ENCODE results near the gene PDE4D. TPM values are rescaled to one million over a fixed set of nuclear protein-coding genes. Genes with fewer than 3 reads are reported as not detected.

The PDE4D gene
- total and polyA plus RNA-seq, 2 of the 4 experiments (the other 2 are of a cell fraction): 1.4 to 7.9 TPM

DNA sequence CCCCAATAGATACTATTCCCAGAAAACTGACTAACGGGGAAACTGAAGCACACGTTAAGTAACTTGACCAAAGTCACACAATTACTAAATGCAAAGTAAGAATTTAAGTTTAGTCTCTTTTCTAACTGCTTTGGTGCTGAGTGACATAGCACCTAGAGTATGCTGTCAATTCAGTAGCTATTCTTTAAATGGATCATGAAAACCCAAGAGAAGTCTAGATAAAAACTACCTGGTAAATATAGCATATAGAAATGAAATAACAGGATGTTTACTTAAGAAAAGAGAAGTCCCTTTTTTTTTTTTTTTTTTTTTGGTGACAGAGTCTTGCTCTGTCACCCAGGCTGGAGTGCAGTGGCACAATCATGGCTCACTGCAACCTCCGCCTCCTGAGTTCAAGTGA lies 129.2 kb downstream of the PDE4D start:
- H3K23ac ChIP-seq (ENCODE audit: low read depth, low read length): no peak overlapping the region
- no peak overlapping the region for H3K9ac ChIP-seq (ENCODE audit: low read depth, low read length)
- no peak overlapping the region for H2BK15ac ChIP-seq (ENCODE audit: low read depth, low read length)
- in situ Hi-C loops (cut with MboI; ENCODE audit: low sequenced_read_pairs): no loop called here
- H4K20me1 ChIP-seq (ENCODE audit: insufficient read depth, low read length): no peaks in the 10 kb centered on the region
- H3K4me1 ChIP-seq (ENCODE audit: control insufficient read depth, insufficient read depth, low read length): no peaks in the 10 kb centered on the region
- H3K4me3 ChIP-seq (ENCODE audit: insufficient read depth, low read depth, low read length): no peak overlapping the region
- H2AK9ac ChIP-seq (replicated peaks; ENCODE audit: low read depth, low read length, poor library complexity): no peak overlapping the region
- DNase-seq (no peak), ATAC-seq (ENCODE audit: low read depth) (no peak)
- no peak overlapping the region for H3K18ac ChIP-seq (ENCODE audit: low read depth, low read length)
- no peak overlapping the region for H2BK20ac ChIP-seq (ENCODE audit: low read depth, low read length)
- H3K56ac ChIP-seq (ENCODE audit: extremely low read depth, insufficient read depth, low read length): no peak overlapping the region
- H4K8ac ChIP-seq (ENCODE audit: low read depth in 2 of 2, low read length in 2 of 2): no peak overlapping the region
- H3K14ac ChIP-seq (replicated peaks; ENCODE audit: low read depth, low read length): no peak overlapping the region
- intact Hi-C loops (cut with micrococcal nuclease): no loop called here
- H3K36me3 ChIP-seq (ENCODE audit: control insufficient read depth, insufficient read depth, low read length): no peaks in the 10 kb centered on the region
- no peak overlapping the region for H2BK120ac ChIP-seq (ENCODE audit: low read depth, low read length)
- BruUV-seq (replicated peaks): no TSS peak
- no peak overlapping the region for H3K27ac ChIP-seq (ENCODE audit: insufficient read depth, low read length)
- H3K27me3 ChIP-seq (ENCODE audit: control insufficient read depth, insufficient read depth, low read length): peaks cover 21% of the 10 kb centered on the region
- no peak overlapping the region for H3K4me2 ChIP-seq (ENCODE audit: low read depth, low read length)
- H3K79me1 ChIP-seq (ENCODE audit: low read depth in 1 of 2, low read length in 2 of 2): no peaks in the 10 kb centered on the region
- H3K9me1 ChIP-seq (ENCODE audit: insufficient read depth, low read length): no peaks in the 10 kb centered on the region
- H2AFZ ChIP-seq (replicated peaks; ENCODE audit: low read length, poor library complexity): no peak overlapping the region
- no CpG with 5 or more reads among the region's 3 CpGs for WGBS, 2 experiments (ENCODE audit: extremely low coverage in 2 of 2, insufficient read length in 1 of 2)
- POLR2A ChIA-PET (ENCODE audit: unreplicated experiment): no interaction called here
- dilution Hi-C loops (cut with HindIII; ENCODE audit: low sequenced_read_pairs, unreplicated experiment): no loop called here
- no peak overlapping the region for H4K5ac ChIP-seq (ENCODE audit: low read depth, low read length)
- H2AK5ac ChIP-seq (ENCODE audit: low read depth, low read length): no peak overlapping the region
- no peak overlapping the region for H2BK5ac ChIP-seq (ENCODE audit: low read depth, low read length, poor library complexity, severe bottlenecking)
- no peaks in the 10 kb centered on the region for H3K9me3 ChIP-seq (ENCODE audit: control insufficient read depth, insufficient read depth, low read length)
- H3K4ac ChIP-seq (ENCODE audit: low read depth, low read length): no peak overlapping the region
- CTCF ChIA-PET: no interaction called here
- TF ChIP-seq POLR2A (IDR thresholded peaks at IDR 0.05; ENCODE audit: low read depth, low read length) (no peak), CHD1 (IDR thresholded peaks at IDR 0.05; ENCODE audit: low read depth, low read length) (no peak), RCOR1 (IDR thresholded peaks at IDR 0.05; ENCODE audit: insufficient replicate concordance, low read length) (no peak), SMC3 (IDR thresholded peaks at IDR 0.05; ENCODE audit: low read depth, low read length) (no peak), MAFK (IDR thresholded peaks at IDR 0.05; ENCODE audit: low read depth, low read length) (no peak), FOS (IDR thresholded peaks at IDR 0.05; ENCODE audit: low read depth, low read length) (no peak), CEBPB (IDR thresholded peaks at IDR 0.05; ENCODE audit: low read depth, low read length) (no peak), MAZ (IDR thresholded peaks at IDR 0.05; ENCODE audit: borderline replicate concordance, low read depth, low read length) (no peak)
- TF ChIP-seq, protein P1, sequence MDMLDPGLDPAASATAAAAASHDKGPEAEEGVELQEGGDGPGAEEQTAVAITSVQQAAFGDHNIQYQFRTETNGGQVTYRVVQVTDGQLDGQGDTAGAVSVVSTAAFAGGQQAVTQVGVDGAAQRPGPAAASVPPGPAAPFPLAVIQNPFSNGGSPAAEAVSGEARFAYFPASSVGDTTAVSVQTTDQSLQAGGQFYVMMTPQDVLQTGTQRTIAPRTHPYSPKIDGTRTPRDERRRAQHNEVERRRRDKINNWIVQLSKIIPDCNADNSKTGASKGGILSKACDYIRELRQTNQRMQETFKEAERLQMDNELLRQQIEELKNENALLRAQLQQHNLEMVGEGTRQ (IDR thresholded peaks at IDR 0.05; ENCODE audit: low read depth, low read length): no peak
- H4K91ac ChIP-seq (ENCODE audit: insufficient read depth, low read depth, low read length): no peak overlapping the region

Data from IMR-90 (cell line).